GM18861 (cell line): ENCODE measurements around the gene METTL9.
A peak's percentile ranks its signal among the peaks of the same experiment; 100 is the strongest.
"Not testable (repeated sequence)": the region's sequence is repeated elsewhere in the genome, so short reads cannot be mapped to it uniquely, and the experiment has no call there.

ENCODE experiments used
- ATAC-seq: cut with Tn5 transposase; IDR thresholded peaks from one replicate; pipeline ENCODE4 v1.9.1; 2021; ENCODE audit not compliant: unreplicated experiment

METTL9 gene

DNA sequence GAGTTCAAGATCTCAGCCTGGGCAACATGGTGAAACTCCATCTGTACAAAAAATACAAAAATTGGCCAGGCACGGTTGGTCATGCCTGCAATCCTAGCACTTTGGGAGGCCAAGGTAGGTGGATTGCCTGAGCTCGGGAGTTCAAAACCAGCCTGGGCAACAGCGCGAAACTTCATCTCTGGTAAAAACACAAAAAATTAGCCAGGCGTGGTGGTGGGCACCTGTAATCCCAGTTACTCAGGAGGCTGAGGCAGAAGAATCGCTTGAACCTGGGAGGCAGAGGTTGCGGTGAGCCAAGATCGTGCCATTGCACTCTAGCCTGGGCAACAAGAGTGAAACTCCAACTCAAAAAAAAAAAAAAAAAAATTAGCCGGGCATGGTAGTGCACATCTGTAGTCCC, 25.9 kb upstream of the METTL9 start:
- ATAC-seq: not testable (repeated sequence)

DNA sequence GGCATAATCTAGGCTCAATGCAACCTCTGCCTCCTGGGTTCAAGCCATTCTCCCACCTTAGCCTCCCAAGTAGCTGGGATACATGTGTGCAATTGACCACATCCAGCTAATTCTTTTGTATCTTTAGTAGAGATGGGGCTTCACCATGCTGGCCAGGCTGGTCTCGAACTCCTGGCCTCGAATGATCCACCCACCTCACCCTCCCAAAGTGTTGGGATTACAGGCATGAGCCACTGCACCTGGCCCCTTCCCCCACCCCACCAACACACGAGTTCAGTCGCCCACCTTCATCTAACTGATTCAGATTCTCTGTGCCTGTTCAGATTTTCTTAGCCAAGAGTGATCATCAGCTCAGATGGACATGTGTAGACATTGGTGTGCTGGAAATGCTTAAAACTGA, 25.0 kb upstream of the METTL9 start:
- no peak for ATAC-seq

DNA sequence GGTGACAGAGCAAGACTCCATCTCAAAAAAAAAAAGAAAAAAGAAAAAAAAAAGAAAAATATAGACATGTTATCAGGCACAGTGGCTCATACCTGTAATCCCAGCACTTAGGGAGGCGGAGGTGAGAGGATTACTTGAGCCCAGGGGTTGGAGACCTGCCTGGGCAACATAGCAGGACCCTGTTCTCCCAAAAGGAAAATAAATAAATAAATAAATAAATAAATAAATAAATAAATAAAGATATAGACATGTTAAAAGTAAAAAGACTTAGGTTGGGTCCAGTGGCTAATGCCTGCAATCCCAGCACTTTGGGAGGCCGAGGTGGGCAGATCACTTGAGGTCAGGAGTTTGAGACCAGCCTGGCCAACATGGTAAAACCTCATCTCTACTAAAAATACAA, 23.1 kb upstream of the METTL9 start:
- not testable (repeated sequence) for ATAC-seq

DNA sequence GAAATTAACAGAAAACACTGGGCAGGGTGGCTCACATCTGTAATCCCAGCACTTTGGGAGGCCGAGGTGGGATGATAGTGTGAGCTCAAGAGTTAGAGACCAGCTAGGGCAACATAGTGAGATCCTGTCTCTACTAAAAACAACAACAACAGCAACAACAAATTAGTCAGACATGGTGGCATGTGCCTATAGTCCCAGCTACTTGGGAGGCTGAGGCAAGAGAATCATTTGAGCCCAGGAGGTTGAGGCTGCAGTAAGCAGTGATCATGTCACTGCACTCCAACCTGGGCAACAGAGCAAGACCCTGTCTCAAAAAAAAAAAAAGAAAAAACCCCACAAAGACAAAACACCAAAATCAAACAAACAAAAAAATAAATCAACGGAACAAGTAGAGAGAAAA, 21.9 kb upstream of the METTL9 start:
- ATAC-seq: not testable (repeated sequence)

DNA sequence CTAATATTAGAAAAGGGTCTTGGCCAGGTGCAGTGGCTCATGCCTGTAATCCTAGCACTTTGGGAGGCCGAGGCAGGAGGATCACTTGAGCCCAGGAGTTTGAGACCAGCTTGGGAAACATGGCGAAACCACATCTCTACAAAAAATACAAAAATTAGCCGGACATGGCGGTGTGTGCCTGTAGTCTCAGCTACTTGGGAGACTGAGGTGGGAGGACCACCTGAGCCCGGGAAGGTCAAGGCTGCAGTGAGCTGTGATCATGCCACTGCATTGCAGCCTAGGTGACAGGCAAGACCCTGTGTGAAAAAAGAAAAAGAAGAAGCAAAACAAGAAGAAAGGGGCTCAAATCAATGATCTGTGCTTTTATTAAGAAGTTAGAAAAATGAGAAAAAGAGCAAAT, 21.1 kb upstream of the METTL9 start:
- ATAC-seq: not testable (repeated sequence)

DNA sequence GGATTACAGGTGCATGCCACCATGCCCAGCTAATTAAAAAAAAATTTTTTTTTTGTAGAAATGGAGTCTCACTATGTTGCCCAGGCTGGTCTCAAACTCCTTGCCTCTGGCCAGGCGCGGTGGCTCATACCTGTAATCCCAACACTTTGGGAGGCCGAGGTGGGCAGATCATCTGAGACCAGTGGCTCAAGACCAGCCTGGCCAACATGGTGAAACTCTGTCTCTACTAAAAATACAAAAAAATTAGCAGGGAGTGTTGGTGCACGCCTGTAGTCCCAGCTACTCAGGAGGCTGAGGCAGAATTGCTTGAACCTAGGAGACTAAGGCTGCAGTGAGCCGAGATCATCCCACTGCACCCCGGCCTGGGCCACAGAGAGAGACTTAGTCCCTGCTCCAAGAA, 19.2 kb upstream of the METTL9 start:
- not testable (repeated sequence) for ATAC-seq

DNA sequence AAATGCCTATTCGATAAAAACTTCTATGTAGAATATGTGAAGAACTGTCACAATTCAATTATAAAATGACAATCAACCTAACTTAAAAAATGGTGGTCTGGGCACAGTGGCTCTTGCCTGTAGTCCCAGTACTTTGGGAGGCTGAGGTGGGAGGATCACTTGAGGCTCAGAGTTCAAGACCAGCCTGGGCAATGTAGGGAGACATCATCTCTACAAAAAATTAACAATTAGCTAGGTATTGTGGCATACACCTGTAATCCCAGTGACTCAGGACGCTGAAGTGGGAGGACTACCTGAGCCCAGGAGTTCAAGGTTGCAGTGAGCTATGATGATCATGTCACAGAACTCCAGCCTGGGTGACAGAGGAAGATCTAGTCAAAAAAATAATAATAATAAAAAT, 18.6 kb upstream of the METTL9 start:
- ATAC-seq: no peak

DNA sequence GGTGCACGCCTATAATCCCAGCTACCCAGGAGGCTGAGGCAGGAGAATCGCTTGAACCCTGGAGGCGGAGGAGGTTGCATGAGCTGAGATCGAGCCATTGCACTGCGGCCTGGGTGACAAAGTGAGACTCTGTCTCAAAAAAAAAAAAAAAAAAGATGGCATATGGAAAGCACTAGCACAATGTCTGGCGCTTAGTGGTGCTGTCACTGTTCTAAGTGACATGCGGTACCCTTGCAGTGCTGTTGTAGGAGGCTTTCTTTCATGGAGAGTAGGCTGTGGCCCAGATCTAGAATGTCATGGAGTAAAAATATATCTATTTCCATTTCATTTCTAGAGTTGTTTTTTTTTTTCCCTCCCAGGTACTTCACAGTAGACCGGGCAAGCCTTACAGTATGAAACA, 14.6 kb upstream of the METTL9 start:
- no peak for ATAC-seq

DNA sequence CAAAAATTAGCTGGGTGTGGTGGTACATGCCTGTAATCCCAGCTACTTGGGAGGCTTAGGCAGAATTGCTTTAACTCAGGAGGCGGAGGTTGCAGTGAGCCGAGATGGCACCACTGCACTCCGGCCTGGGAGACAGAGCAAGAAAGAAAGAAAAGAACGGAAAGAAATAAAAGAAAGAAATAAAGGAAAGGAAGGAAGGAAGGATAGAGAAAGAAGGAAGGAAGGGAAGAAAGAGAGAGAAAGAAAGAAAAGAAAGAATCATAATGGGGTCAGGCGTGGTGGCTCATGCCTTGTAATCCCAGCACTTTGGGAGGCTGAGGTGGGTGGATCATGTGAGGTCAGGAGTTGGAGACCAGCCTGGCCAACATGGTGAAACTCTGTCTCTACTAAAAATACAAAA, 10.8 kb upstream of the METTL9 start:
- ATAC-seq: not testable (repeated sequence)

DNA sequence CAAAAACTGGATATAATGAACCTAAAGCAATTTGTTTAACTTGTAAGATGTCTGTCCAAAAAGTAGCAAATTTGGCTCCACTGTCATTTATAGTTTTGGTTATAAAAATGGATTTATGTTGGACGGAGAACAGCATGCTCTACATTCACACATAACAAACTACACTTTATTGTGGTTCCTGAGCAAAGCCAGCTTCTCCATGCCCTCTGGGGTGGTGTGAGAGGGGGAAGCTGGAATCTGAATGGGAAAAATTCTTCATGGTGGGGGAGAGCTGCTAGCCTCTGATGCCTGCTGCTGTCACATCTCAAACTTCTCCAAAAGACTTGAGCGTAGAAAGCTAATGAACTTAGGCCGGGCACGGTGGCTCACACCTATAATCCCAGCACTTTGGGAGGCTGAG, 9.8 kb upstream of the METTL9 start:
- no peak for ATAC-seq

DNA sequence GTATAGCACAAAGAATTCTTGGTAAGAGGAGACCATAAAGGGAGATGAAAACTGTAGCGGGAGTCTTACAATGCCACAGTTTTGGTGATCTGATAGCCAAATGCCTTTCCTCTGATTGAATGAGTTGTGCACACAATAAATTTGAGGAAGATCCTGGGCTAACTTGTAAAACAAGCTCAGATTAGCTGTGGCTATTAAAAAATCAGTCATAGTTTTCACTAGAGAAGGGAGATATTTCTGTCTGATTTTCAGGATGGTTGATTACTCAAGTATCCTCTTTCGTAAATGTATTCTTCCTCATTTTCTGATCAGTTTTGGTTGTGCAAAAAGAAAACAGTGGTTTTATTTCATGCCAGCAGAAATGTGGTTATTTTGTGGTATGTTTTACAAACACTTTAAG, 9.1 kb upstream of the METTL9 start:
- no peak for ATAC-seq

DNA sequence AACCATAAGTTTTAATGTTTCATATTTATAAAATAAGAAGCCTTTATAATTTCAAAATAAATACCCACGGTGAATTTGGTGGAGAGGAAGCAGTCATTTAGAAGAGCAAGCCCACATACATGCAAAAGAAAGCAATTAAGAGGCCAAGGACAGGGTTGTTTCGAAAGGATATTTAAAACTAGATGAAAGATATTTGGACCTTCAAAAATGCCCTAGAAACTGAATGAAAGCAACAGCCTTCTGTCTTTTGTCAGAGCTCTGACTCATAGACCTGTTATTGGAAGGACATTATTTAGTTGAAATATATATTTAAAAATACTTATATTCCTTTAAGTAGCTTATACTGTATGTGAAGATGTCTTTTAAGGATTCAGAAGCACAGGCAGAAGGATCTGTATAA, 8.6 kb upstream of the METTL9 start:
- no peak for ATAC-seq

DNA sequence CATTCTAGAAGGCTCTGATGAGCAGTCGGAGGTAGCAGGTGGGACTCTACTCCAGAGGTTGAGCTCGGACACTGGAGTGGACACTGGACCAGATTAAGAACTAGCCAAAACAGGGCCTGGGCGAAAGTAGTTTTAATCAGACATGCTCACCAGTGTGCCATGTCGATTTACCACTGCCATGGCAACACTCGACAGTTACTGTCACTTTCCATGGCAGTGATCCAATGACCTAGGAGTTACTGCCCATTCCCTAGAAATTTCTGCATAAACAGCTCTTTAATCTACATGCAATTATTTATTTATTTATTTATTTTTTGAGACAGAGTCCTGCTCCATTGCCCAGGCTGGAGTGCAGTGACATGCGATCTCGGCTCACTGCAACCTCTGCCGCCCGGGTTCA, 7.2 kb upstream of the METTL9 start:
- ATAC-seq: no peak

DNA sequence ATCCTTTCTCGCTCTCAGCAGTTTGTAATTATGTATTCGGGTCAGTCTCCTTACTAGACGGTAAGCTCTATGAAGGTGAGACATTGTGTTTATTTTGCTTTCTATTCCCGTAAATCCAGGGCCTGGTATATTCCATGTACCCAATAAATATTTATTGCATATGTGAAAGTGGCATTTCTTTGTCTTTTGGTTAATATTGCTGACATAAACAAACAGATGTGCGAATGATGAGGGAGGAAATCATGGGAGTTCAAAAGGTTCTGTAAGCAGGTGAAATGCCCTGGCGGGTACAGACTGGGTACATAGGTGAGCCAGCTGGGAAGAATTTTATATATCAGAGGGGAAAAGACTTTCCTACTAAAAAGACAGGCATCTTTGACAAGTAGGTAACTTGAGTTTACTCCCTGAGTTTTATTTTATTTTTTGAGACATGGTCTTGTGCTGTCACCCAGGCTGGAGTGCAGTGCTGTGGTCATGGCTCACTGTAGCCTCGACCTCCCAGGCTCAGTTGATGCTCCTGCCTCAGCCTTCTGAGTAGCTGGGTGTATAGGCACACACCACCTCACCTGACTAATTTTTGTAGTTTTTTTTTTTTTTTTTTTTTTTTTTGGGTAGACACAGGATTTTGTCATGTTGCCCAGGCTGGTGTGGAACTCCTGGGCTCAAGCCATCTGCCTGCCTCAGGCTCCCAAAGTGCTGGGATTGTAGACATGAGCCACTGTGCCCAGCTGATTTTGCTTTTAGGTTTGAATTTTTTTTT, 5.7 kb upstream of the METTL9 start:
- ATAC-seq: no peak

DNA sequence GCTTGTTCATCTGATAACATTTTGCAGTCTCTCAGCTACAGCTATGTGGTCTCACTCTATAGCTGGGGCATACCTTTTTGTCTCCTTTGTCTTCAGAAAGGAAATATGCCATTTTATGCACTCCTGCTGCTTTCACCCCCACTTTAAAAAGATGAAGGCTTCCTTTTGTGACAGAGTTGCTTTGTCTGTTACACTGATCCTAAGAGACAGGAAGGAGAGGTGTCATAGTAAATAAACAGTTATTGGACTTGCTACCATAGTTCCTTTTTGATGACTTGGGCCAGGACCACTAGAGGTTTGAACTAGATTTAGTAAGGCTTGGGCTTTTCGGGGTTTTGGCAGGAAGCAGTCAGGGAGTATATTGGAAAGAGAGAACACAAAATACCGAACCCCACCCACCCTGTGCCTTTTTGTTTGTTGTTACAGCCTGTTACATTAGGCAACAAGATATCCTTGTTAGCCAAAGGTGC, 1.8 kb upstream of the METTL9 start:
- no peak for ATAC-seq

DNA sequence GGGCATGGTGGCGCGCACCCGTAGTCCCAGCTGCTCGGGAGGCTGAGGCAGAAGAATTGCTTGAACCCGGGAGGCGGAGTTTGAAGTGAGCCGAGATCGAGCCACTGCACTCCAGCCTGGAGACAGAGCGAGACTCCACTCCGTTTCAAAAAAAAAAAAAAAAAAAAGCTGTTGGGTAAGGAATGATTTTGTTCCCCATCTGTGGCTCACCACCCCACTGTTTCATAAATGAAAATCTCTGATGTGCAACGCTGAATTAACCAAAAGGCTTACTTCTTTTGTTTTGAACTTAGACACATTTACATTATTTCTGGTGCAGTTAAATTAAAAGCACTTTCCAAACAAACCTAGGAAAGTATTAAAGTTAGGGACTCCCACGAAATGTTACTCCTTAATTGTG, 1.2 kb upstream of the METTL9 start:
- ATAC-seq: no peak

DNA sequence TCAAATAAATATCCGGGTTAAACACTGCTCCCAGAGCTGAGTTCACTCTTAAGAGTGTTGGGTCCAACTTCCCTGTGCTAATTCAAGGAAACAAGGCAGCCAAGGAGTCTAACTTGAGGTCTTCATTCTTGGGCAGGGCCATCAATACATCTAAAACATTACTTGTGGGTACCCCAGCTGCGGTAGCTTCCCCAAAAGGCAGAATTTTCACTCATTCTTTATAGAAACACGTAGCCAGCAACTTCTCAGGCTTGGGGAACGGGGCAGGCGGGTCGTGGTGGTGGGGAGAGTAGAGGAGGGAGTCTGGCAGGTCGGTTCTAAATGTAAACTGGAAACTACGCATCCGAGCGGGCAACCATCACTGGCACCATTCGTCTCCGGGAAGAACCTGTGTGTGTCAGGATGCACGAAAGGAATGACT, 666 bp upstream of the METTL9 start:
- no peak for ATAC-seq

DNA sequence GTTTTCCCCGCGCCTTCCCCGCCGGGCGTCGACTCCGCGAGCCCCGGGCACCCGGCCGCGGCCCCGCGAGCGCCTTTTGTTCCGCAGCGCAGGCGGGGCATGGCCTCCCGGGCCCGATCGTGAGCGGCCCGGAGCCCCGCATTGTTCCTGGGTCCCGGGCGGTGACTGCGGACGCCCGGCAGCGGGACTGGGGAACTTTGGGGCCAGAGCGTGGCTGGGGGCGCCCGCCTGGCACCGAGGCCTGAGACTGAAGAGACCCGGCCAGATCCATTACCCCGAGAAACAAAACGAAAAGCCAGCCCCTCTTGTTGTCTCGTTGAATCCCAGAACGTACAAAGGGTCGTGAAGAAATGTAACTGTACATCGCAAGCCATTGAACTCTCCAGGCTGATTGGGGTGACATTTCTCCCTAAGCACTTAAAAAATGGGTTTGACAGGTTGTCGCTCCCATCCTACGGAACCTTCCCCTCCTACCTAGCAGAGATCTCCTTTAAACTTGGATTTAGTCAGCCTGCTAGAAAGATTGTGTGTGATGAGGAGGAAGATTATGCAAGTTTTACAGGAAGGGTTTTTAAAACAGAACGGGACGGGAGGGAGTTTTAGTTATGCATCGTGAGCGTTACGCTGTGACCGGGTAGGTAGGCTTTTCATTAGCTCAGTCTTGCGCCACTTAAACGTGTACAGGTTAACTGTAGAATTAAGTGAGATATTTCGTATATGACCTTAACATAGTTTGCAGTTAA, 825 bp downstream of the METTL9 start:
- peak; percentile 10 for ATAC-seq

DNA sequence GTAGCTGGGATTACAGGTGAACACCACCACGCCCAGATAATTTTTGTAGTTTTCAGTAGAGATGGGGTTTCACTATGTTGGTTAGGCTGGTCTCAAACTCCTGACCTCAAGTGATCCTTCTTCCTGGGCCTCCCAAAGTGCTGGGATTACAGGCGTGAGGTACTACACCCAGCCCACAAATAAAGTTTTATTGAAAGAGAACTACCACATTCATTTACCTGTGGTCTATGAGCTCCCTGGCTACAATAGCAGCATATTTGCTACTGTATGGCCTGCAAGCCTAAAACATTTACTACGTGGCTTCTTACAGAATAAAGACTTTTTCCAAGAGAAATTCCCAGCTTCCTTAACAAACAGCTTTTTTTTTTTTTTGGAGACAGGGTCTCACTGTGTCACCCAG, 3.4 kb downstream of the METTL9 start:
- ATAC-seq: no peak

DNA sequence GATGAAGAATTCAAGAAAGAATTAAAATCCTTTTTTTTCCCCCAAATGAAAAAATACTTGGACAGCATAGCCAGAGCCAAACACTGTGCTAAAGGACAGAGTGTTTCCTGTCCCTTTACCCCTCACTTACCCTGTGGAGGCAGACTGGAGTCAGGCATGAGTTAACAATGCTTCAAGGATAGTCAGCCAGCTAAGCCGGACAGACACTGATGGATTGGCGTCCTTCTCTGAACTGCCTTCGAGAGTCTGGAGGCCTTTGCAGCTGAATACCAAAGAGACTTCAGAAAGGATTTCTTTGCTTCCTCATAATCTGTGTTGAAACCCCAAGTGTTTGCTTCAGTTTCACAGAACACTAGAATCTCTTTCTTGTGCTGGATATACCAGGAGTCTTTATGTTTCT, 4.6 kb downstream of the METTL9 start:
- no peak for ATAC-seq

DNA sequence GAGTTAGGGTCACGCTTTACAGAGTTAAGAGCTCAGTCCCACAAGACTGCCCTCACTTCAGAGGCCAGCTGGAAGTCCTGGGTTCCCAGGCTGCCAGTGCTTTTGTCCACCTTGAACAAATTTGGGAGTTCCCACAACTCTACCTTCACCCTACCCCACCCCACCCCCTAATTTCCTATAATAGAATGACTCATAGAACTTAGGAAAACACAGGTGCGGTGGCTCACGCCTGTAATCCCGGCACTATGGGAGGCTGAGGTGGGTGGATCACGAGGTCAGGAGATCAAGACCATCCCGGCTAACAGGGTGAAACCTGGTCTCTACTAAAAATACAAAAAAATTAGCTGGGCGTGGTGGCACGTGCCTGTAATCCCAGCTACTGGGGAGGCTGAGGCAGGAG, 6.5 kb downstream of the METTL9 start:
- ATAC-seq: not testable (repeated sequence)

DNA sequence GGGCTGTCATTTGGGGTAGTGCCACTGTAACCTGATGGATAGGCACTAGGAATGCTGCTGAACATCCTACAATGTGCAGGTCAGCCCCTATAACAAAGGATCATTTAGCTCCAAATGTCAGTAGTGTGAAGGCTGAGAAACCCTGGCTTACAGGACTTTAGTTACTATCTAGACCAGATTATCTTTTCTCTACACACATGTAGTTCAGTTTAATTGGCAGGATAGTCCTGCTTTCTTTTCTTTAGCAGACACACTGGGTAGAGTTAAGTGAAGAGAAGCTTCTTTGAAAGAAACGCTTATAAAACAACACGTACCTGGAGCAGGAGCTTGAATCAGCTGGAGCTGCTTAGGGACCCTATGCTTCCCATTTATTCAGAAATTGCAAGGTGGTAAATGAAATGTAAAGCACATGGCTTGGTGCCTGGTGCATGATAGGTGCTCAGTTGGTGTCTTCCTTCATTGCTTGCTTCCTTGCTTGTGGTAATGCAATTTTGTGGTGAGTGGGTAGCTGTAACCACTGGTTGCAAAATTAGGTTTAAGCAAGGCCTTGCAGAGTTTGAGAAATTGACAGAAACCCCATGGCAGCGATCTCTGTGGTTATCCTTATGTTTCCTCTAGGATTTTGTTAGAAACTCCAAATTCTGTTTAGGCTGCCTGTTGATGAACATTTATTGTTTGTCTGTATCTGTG, 9.4 kb downstream of the METTL9 start:
- no peak for ATAC-seq
